Retina (tissue), 1 donor: ENCODE results near the gene SORL1.

ENCODE experiments used
- DNase-seq: peaks from one replicate; pipeline ENCODE4 v3.0.0-alpha.2; 2016

SORL1 gene

DNA sequence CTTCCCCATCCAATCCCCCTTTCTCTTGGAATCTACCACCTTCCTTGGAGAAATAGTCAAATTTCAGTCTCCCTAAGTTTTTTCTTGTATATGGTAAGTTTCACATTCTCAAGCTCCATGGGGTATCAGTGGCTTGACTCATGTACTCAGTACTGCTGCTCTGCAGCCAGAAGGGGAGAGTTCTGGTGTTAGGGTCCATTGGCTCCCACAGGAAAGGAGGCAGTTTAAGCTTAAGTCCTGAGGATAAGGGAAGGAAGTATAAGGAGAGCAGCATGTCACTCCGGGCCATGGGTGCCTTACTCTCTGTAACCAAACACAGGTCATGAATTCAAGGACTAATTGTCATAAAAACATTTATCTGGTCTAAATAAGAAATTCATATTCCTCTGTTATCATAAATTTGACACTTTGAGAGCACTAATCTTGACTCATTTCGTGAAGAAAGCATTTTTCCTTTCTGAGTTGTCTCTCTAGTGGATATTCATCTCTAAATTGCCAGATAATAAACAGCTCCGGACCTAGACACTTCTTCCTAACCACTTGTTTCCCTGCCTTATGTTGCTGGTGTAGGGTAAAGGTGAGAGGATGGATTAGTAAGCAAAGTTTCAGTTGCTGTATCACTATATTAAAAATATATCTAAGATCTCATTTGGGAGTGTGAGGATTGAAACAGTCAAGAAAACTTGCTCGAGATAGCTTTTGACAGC lies 20.1 kb upstream of the SORL1 start:
- no peak for DNase-seq

DNA sequence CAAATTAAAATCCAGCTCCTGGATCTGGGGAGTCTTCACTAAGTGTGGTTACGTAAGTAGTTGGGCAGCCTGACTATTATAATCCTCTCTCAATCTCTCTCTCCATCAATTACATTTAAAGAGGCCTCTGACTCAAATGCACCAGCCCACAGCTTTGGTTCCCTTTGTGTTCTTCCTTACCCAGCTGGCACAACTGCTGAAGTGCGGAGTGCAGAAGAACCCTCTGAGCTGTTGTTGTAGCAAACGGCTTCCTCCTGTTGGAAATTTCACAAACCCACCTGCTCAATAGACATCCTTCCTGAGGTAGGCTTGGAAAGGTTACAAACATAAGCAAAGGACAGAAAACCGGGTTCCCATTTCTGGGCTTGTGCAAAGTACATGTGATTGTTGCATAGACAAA lies 17.0 kb upstream of the SORL1 start:
- no peak for DNase-seq

DNA sequence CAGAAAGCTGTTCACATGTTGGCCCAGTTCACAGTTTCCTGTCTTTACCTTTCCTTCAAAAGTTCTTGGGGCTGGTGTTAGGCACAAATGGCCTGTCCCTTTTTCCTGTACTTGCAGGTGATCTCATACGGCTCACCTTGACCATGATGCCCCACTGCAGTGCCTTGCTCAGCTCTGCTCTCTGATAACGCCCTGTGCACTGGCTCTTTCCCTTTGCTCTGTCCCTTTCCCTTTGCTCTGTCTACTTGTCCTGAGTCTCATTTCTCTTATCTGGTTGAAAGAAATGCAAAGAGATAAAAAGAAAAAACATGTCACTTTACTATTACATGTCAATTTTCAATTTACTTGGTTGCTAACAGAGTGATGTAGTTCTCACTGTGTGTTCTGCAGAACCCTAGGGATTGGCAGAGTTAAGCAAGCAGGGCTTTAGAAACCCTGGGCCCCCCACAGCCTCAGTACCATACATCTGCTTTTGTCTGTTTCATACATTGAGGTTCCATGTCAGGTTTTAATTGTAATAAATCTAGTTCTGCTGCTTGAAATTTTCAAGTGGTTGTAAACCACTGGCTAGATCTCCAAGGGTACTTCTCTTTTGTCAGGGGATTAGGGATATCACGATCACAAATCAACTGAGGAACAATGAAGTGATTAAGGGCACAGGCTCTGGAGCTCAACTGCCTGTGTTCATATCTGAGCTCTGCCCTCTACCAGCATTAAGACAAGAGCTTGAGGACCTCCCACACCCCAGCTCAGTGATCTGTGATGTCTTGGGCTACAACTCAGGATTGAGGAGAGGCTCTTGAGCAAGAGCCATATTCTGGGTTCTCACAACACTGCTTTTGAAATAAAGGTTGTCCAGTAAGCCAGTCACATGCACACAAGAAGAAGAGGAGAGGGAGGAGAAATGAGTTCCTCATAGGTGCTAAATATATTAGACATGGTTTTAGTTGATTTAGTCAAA lies 16.3 kb upstream of the SORL1 start:
- DNase-seq: no peak

DNA sequence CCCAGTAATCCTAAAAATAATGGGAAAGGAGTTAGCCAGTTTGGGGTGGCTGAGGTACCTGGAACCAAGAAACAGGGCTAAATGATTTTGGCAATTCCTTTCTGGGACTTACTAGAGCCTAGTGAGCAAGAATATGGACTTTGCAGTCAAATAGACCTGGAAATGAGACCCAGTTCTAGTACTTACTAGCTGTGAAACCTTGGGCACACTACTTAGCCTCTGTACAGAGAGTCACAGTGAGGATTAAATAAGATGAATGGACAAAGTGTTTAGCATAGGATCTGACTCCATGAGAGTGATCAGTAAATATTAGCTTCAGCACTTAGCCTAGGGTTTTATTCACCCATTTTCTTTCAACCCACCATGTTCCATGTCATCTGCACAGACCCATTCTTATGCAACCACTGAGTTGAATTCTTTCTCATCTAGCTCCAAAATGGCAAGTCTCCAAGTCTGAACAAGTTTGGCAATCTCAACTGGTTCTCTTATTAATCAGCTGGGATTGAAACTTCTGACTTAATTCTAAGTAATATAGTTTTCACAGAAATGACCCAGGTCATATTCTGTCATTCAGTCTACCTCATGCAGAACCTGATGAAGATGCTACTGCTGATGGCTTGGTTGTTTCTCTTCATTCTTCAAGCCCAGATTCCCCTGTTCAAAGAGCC lies 15.0 kb upstream of the SORL1 start:
- no peak for DNase-seq

DNA sequence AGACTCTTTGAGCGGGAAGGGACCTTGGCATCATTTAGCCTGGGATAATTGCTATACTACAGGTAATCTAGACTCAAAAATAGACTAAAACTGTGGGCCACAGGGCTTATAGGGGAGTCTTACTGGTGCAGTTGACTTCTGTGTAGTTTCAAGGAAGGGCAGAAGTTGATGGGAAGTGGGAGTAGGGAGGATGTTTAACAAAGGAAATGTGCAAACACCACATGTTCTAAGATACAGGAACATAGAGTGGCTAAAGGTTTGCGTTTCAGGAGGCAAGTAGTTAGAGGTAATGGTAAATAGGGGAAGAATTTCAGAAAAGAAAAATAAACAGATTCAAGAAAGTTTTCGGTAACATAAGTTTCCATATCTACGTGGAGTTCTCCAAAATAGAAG lies 14.4 kb upstream of the SORL1 start:
- DNase-seq: no peak

DNA sequence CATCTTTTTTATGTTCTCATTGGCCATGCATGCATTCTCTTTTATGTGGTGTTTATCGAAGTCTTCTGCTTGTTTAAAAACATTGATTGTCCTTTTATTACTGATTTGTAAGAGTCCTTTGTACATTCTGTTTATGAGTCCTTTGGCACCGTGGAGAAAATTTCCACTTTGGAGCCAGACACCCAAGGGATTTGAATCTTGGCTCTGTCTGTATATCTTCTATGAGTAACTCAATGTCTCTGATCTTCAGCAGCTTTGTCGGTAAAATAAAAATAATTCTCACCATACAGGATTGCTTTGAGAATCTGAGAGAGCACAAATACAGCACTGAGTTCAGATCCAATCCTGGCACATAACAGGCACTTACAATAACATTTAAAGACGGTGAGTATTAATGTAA lies 12.8 kb upstream of the SORL1 start:
- no peak for DNase-seq

DNA sequence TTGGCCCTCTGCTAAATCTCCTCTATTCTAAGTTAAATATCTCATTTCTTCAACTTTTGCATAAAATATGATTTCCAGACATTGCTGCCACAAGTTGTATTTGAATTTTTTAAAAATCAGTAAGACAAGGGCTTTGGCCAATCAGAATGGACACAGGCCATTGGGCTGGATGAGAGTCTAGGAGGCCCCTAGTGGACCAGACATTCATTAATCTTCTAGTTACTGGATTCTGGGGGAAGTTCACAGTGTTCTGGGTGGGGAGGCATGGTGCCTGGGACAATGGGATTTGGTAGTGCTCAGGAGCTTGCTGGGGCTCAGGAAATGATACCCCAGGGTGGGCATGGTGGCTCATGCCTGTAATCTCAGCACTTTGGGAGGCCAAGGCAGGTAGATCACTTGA lies 12.4 kb upstream of the SORL1 start:
- no peak for DNase-seq

DNA sequence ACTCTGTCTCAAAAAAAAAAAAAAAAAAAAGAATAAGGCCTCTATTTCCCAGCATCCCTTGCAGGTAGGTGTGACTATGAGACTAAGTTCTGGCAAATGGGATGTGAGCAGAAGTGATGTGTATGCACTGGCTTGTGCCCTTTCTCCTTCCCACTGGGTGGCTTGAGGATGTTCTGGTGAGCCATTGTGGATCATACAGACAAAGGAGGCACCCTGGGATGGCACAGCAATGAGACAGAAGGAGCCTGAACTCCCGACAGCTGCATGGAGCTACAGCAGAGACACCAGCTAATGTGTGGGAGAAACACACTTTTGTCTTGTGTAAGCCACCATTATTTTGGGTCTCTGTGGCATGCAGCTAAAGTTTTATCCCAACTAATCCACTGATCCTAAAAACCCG lies 10.6 kb upstream of the SORL1 start:
- DNase-seq: no peak

DNA sequence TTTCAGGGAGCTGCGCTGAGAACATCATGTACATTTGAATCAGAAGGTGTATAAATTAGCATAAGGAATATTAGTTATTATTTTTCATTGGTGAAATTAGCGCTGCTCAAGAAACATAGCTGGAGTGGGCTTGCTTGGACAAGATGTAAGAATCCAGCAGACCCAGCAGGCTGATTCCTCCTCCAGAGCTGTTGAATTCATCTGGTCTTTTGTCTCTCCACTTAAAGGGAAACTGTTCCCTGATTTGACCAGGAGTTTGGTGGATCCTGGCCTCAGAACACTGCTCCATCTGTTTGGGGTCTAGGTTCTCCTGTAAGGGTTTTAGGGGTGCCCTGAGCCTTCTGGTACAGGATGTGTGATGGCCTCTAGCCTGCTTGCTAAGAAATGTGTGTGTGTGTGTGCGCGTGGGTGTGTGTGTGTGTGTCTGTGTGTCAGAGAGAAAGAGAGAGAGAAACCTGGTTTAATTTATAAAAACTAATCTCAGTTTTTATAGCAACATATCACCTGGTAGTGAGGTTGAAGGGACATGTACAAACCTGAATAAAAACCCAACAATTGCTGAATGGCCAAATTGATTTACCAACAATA lies 8.3 kb upstream of the SORL1 start:
- no peak for DNase-seq

DNA sequence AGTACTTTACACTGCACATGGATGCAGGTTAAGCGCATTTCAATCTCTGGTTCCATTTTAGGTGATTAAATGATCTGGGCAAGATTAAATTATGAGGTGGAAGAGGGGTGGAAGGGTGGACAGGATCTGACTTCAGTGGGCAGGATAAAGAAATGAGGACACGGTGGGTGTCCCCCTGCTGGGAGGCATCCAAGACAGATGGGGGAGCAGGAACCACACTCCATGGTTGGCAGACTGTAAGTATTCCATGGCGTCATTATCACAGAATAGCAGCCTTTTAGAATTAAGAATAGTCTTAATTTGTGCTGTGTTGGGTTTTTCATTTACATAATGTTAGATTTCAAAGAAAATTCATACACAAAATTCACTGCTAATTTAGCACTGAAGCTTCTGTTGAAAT lies 7.6 kb upstream of the SORL1 start:
- no peak for DNase-seq

DNA sequence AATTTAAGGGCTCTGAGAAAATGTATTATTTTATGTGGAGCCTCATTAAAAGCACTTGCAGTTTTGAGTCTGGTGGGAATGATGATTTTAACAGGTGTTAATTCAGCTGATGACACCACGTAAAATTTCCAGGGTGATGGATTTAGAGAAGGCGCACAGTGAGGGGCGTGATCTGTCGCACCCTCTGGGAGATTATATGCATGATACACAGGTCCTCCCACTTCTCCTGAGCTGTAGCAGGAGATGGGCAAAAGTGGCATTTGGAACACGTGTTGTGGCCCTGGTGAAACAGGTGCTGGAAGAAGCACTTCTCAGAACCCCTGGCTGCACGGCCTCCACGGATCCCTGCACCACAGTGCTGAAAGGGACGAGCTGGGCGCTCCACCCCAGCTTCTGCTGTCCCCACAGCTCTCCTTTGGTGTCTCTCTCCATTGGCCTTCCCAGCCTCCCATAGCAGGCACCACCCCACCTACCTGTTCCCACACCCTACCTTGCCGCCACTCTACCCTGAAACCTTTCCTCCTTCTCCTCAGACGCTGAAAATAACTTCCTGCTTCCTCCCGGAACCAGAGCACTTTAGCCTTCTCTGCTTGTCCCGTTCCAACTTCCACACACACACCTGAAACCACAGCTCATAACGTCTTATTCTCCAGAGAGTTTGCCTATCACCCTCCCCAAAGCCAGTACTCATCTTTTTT lies 6.9 kb upstream of the SORL1 start:
- no peak for DNase-seq

DNA sequence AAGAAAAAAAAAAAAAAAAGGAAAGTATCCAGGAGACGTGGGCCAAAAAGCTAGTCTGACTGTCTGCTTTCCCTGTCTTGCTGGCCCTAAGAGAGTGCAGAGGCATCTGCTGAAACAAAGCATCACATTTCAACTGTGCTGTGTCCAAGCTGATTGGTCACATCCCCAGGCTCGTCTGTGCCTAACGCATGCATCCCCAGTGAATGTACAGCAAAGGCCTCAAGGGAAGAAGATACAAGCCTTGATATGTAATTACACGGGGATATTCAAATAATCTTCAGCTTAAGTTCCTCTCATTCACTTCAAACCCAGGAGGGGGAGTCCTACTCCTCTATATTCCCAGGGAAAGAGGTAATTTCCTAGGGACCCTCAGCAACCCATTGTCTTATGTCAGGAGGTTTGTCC lies 5.4 kb upstream of the SORL1 start:
- DNase-seq: no peak

DNA sequence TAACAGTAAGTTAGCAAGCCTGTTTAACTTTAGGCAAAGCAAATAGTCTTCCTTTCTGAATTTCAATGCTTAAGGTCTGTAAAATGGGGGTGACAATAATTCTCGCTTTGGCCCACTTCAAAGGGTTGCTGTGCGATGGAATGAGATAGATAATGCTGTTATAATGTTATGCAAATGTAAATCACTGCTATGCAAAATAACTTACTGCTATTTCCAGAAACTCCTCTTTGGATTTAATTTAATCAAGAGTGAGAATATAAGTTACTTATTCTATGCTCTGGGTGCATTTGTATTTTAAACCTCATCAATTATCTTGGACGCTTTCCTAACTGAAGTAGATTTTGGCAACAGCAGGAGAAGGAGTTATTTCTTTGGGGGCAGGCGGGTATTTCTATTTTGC lies 4.1 kb upstream of the SORL1 start:
- no peak for DNase-seq

DNA sequence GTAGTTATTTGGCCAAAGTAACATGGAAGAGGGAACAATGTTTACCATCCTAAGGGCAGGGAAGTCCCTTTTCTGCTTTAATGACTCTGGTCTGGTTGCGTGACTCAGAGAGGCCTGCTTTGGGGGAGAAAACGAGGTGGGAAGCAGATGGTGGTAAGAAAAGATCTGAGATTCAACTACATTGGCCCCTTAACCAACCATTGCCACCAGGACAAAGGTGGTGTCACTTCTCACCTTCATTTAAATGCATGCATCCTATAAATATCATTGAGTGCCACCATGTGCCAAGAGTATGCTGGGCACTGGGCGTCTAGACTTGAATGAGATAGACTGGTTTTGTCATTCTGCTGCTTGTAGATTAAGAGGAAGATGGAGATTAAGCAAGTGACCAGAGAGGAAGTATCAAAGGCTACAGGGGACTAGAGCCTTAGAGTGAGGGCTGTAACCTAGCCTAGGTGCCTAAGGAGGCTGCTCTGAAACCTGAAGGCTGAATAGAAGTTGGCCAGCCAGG lies 3.6 kb upstream of the SORL1 start:
- no peak for DNase-seq

DNA sequence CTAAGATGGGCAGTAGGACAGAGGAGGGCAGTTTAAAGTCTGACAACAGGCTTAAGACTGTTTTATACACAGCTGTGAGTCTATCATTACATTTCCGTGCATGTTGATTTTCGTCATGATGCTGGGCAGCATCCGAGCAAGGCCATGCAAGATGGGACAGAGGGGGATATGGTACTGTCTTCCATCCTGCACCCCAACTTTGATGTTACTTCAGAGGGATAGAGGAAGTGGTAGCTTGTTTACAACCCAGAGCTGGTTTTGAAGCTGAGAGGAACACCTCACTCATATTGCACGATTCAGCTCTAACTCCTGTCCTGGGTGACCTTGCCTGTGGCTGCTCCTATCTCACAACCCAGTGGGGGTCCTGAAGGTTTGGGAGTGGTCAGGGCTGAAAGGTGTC lies 3.0 kb upstream of the SORL1 start:
- DNase-seq: no peak

DNA sequence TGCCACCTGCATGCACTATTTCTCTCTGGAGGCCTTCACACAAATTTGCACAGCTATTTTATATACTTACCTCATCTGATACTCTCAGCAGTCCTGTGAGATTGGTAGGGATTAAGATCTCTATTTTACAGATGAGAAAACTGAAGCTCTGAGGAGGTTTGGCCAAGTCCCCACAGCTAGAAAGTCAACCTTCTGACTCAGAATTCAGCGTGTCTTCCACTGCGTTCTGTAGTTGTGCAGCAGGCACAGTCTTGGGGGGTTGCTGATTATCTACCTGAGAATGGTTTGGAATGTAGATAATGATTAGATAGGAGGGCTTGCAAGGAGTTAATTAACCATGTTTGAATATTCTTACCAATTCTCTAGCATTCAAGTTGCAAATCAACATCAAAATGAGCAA lies 2.5 kb upstream of the SORL1 start:
- DNase-seq: no peak

DNA sequence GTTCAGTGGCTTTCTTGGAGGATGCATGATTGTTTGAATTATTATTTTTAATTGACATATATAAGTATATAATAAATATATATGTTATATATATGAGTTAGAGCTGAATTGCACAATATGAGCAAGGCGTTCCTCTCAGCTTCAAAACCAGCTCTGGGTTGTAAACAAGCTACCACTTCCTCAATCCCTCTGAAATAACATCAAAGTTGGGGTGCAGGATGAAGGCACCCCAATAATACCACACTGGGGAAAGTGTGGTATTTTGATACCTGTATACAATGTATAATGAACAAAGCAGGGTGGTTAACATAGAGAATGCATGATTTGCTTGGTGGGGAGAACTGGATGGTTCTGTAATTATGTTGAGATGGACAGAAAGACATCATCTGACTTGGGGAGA lies 1.7 kb upstream of the SORL1 start:
- no peak for DNase-seq

DNA sequence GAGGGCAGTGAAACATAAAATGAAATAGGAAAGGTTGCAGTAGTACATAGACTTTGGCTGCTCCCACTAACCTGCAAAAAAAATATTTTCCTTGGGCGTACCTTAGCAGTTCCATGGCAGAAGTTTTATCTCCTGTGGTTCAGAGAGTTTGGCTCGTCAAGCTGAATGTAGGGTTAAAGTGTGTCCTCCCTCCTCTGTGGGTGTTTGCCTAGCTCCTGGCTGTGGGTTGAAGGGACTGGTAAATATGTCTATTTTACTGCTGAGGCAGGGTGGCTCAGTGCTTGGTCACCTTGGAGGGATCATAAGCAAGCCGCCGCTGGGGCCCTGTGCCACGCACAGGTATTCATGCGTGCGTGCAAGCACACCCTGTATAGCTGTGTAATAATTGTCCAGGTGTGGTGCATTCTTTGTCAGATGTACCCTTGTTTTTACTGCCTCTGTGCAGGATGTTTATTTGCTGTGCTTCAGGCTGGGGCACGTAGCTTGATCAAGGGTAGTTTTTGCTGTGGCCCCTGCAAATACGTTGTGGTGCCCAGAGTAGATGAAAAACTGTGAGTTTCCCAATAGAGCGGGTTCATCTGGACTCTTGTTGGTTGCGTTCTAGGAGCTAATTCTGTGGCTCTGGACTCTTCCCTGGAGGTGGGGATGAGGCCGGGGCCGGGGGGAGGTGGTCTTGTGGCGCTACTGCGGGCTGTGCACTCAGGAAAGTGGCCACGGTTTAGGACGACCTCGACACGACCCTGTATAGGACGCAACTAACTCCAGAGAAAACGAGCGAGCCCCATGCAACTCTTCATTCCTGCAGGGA lies 732 bp upstream of the SORL1 start:
- no peak for DNase-seq

DNA sequence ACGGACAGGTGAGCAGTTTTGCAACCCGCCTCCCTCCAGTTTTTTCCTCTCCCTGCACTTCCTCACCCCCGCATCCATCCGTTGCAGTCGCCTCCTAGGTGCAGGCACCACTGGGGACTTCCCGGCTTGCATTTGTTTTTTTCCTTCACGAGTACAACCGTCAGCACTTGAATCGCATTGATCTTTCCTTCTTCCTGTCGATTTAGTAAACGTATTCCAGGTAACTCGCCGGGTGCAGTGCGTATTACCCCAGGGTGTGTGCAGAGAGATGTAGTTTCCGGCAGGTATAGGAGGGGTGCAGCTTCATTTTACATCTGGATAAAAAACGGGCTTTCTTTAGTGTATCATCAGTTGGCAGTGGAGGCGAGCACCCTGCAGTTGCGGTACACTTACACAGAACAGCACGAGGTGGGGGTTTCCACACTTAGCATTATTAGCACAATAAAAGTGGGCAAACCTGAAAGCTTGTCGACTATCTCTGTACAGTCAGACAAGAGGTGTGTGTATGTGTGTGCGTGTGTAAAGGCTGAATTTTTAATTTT lies 566 bp downstream of the SORL1 start, which contains the start of gene SORL1-AS1:
TSS of gene SORL1-AS1 (minus strand) at position 359 of the 542 bp plus-strand sequence.
- DNase-seq: no peak

DNA sequence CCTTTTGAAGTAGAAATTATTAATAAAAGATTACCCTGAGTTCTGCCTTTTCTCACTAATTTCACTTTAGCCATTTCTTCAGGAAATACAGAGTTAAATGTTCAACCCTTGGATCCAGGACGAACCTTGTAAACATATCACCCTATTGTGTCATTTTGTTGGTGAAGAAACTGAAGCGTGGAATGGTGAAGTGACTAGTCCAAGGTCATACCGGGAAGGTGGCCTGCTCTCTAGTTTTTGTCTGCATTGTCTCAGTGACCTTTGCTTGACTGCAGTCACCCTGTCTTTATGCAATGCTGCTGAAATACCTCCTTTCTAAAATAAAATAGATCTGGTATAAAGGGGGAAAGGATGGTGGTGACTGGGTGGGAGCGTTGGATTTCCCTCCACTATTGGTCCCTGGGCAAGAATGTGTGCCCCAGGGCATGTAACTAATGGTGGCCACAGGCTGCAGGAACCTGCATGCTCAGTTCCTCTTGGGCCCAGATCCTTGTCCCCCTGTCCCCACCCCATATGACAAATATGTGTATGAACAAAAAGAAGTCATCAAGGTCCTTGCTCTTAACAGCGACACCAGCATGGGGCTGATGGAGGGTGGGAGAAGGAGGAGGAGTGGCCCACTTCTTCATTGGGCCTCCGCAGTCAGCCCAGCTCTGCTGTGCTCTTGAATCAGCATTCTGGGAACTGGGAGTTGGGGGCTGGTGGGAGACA lies 1.6 kb downstream of the SORL1 start:
- no peak for DNase-seq

DNA sequence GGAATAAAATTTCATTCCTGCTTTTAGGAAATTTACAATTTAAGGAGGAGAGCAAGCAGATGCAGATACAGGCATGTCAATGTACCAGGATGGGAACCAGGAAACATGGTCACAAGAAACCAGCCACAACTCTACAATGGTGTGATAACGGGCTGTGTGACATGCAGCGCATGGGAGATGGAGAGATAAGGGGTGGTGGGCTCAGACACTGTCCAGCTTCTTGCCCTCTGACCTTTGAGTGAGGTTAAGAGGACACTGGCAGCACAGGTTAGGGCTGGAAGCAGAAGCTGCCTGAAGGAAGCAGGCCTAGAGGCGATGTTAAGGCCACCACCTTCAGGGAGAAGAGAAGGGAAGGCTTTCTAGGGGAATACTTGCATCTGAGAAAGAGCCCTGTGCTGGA lies 3.0 kb downstream of the SORL1 start:
- no peak for DNase-seq
